ENCODE data around the gene PLSCR3. TPM values are rescaled to one million over a fixed set of nuclear protein-coding genes. Genes with fewer than 3 reads are reported as not detected.

PLSCR3 gene
- total RNA-seq, 4 donors from 2014 or later = 0.77 to 42.6 (median 17.6) TPM

DNA sequence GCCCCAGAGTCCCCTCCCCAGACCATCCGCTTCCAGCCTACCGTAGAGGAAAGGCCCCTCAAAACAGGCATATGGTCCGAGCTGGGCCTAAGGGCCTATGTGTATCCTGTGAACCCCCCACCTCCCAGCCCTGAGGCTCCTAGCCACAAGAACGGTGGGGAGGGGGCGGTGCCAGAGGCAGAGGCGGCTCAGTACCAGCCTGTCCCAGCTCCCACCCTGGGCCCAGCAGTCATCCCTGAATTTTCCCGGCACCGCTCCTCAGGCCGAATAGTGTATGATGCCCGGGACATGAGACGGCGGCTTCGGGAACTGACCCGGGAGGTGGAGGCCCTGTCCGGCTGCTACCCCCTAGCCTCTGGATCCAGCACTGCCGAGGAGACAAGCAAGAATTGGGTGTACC lies 26.9 kb upstream of the PLSCR3 start:
- Histone ChIP-seq H3K27ac (no peak overlapping the region), H3K4me1 (no peaks in the 10 kb centered on the region), H3K36me3 (no peaks in the 10 kb centered on the region), H3K9me3 (no peaks in the 10 kb centered on the region), H3K27me3 (no peaks in the 10 kb centered on the region), H3K4me3 (no peak overlapping the region)
- intact Hi-C loops (cut with DNase I; ENCODE audit: low total_unique reads) = no loop called here
- DNase-seq = no peak
- no peak for TF ChIP-seq POLR2A (IDR thresholded peaks at IDR 0.05)
- TF ChIP-seq CTCF (IDR thresholded peaks at IDR 0.05) = no peak

DNA sequence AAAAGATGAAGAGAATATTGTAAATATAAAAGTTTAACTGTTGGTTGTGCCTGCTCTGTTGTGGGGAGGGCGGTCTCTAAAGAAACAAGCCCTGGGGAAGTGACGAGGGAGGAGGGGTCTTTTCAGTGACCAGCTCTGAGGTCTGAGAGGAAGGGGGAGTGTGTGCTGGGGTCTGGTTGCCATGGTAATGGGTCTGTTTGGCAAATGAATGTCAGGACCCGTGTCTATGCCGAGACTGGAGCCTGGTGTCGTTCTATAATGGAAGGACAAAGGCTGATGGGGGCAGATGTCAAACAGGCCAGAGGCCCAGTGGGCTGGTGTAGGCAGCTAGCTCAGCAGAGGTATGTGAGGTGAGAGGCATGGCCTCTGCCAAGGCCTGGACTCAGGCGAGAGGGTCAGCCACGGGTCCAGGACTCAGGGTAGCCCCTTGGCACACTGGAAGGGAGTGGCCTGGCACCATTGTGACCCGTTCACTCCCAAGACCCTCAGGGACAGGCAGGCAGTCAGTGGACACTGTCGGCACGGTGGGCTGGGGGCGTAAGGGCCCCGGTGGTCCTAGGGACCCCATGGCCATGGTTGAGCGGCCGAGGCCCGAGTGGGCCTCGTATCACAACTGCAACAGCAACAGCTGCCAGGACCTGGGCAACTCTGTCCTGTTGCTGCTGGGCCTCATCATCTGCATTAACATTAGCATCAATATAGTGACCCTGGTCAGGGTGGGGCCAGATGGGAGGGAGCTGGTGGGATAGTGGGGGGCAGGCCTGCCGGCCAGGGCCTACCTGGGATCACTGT lies 25.7 kb upstream of the PLSCR3 start, which contains the start of gene SPEM1:
Gene SPEM1 (plus strand): TSS at position 506 of the 792 bp plus-strand sequence. CDS start 61 bp downstream, at position 567.
- intact Hi-C loops (cut with DNase I; ENCODE audit: low total_unique reads) = no loop called here

GRCh38 chr17:7418472-7419152 lies 24.3 kb upstream of the PLSCR3 start:
- intact Hi-C loops (cut with DNase I; ENCODE audit: low total_unique reads) = no loop called here
- DNase-seq = no peak
- no peaks in the 10 kb centered on the region for H3K36me3 ChIP-seq
- H3K4me3 ChIP-seq = no peak overlapping the region
- H3K9me3 ChIP-seq = no peaks in the 10 kb centered on the region
- no peaks in the 10 kb centered on the region for H3K4me1 ChIP-seq
- H3K27me3 ChIP-seq = no peaks in the 10 kb centered on the region
- H3K27ac ChIP-seq = no peak overlapping the region
- TF ChIP-seq POLR2A (IDR thresholded peaks at IDR 0.05) = no peak
- TF ChIP-seq CTCF (IDR thresholded peaks at IDR 0.05) = no peak

More for the DNA sequence above, 25.7 kb upstream of the PLSCR3 start, which contains the start of gene SPEM1:
- H3K4me1 ChIP-seq = no peaks in the 10 kb centered on the region
- TF ChIP-seq POLR2A (IDR thresholded peaks at IDR 0.05) (no peak), CTCF (IDR thresholded peaks at IDR 0.05) (no peak)
- H3K27ac ChIP-seq = no peak within 1 kb of the TSS
- H3K9me3 ChIP-seq = no peaks in the 10 kb centered on the region
- no peaks in the 10 kb centered on the region for H3K36me3 ChIP-seq
- no peak for DNase-seq
- H3K27me3 ChIP-seq = no peaks in the 10 kb centered on the region
- H3K4me3 ChIP-seq = no peak within 1 kb of the TSS

DNA sequence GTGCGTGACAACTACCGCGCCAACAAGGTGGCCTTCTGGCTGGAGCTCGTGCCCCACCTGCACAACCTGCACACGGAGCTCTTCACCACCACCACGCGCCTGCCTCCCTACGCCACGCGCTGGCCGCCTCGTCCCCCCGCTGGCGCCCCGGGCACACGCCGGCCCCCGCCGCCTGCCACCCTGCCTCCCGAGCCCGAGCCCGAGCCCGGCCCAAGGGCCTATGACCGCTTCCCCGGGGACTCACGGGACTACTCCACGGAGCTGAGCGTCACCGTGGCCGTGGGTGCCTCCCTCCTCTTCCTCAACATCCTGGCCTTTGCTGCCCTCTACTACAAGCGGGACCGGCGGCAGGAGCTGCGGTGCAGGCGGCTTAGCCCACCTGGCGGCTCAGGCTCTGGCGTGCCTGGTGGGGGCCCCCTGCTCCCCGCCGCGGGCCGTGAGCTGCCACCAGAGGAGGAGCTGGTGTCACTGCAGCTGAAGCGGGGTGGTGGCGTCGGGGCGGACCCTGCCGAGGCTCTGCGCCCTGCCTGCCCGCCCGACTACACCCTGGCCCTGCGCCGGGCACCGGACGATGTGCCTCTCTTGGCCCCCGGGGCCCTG lies 22.8 kb upstream of the PLSCR3 start:
- Histone ChIP-seq H3K27ac (no peak overlapping the region), H3K9me3 (no peaks in the 10 kb centered on the region), H3K4me1 (no peaks in the 10 kb centered on the region), H3K36me3 (no peaks in the 10 kb centered on the region), H3K27me3 (no peaks in the 10 kb centered on the region), H3K4me3 (no peak overlapping the region)
- intact Hi-C loops (cut with DNase I; ENCODE audit: low total_unique reads) = no loop called here
- DNase-seq = no peak
- TF ChIP-seq POLR2A (IDR thresholded peaks at IDR 0.05) = no peak
- no peak for TF ChIP-seq CTCF (IDR thresholded peaks at IDR 0.05)

GRCh38 chr17:7416323-7416722 lies 22.0 kb upstream of the PLSCR3 start:
- H3K36me3 ChIP-seq = no peaks in the 10 kb centered on the region
- no peak overlapping the region for H3K27ac ChIP-seq
- H3K27me3 ChIP-seq = no peaks in the 10 kb centered on the region
- H3K9me3 ChIP-seq = no peaks in the 10 kb centered on the region
- H3K4me3 ChIP-seq = no peak overlapping the region
- no peaks in the 10 kb centered on the region for H3K4me1 ChIP-seq
- intact Hi-C loops (cut with DNase I; ENCODE audit: low total_unique reads) = no loop called here
- DNase-seq = no peak
- TF ChIP-seq CTCF (IDR thresholded peaks at IDR 0.05) (no peak), POLR2A (IDR thresholded peaks at IDR 0.05) (no peak)

All from uterus (tissue), 4 donors.